ENCODE measurements around the gene FGF22.
"Not testable (repeated sequence)": the region's sequence is repeated elsewhere in the genome, so short reads cannot be mapped to it uniquely, and the experiment has no call there.

FGF22 gene

GRCh38 chr19:622666-623065 is 17.0 kb upstream of the FGF22 start:
- no peak for DNase-seq (ENCODE audit: low spot score)

GRCh38 chr19:623175-623916 is 16.3 kb upstream of the FGF22 start:
- no peak for DNase-seq (ENCODE audit: low spot score)

- DNase-seq (ENCODE audit: low spot score) = no peak
Measured at GRCh38 chr19:623974-624373, 15.7 kb upstream of the FGF22 start.

- DNase-seq (ENCODE audit: low spot score) = no peak
Measured at GRCh38 chr19:624433-625109, 15.1 kb upstream of the FGF22 start.

GRCh38 chr19:625257-625656 is 14.4 kb upstream of the FGF22 start:
- DNase-seq (ENCODE audit: low spot score) = no peak

GRCh38 chr19:626566-626965 is 13.1 kb upstream of the FGF22 start:
- DNase-seq (ENCODE audit: low spot score) = not testable (repeated sequence)

- DNase-seq (ENCODE audit: low spot score) = no peak
Measured at GRCh38 chr19:628168-628567, 11.5 kb upstream of the FGF22 start.

DNA sequence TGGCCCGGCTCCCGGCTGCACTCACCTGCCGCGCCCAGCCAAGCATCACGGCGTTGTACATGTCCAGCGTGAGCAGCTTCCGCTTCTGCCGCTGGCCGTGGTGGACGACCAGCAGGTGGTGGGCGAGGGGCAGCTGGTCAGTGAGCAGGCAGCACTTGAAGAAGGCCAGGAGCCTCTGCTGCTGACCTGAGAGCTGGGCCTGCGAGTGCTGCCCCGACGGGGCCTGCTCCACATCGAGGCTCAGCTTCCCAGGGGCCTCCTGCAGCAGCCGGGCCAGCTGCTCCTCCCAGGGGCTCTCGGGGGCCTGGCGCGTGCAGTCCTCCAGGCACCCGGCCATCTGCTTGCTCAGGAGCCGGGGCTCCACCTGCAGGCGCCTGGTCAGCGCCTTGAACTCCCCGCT is 10.2 kb upstream of the FGF22 start:
- DNase-seq (ENCODE audit: low spot score) = not testable (repeated sequence)

- DNase-seq (ENCODE audit: low spot score) = no peak
Measured at GRCh38 chr19:629961-630714, 9.5 kb upstream of the FGF22 start.

- DNase-seq (ENCODE audit: low spot score) = peak; percentile 64
Measured at GRCh38 chr19:632579-633067, 7.1 kb upstream of the FGF22 start.

DNA sequence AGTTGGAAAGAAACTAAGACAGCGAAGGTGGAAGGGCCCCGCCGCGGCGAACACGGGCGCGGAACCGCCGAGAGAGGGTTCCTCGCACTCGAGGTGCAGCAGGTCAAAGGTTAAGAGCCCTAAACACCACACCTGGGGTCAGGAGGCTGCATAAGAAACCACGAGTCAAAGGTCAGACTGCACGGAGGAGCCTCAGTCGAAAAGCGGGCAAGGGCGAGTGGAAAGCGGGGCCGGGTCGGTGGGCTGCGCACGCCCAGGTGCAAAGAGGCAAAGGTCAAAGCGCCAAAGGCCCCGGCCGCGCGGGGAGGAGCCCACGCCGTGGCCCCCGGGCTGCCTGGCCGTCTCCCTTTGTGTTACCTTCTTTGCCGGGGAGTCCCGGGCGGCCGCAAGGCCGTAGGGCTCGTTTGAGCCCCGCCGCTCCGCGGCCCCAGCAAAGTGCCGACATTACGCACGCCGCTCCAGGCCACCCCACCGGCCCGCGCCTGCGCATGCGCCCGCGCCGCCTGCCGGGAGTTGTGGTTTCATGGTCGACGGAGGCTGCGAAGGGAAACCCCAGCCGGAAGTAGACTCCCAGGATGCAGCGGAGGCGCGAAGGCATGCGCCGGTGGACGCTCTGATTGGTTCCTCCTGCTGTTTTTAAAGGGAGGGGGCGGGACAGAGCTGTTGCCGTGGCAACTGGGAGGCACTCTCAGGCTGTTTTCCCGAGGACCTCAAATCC is 6.5 kb upstream of the FGF22 start, which contains the start of gene POLRMT:
Gene POLRMT, minus strand, starts transcription at position 470 of the 718 bp plus-strand sequence. Its CDS starts 25 bp downstream, at position 445.
- peak; percentile 100 for DNase-seq (ENCODE audit: low spot score)

DNA sequence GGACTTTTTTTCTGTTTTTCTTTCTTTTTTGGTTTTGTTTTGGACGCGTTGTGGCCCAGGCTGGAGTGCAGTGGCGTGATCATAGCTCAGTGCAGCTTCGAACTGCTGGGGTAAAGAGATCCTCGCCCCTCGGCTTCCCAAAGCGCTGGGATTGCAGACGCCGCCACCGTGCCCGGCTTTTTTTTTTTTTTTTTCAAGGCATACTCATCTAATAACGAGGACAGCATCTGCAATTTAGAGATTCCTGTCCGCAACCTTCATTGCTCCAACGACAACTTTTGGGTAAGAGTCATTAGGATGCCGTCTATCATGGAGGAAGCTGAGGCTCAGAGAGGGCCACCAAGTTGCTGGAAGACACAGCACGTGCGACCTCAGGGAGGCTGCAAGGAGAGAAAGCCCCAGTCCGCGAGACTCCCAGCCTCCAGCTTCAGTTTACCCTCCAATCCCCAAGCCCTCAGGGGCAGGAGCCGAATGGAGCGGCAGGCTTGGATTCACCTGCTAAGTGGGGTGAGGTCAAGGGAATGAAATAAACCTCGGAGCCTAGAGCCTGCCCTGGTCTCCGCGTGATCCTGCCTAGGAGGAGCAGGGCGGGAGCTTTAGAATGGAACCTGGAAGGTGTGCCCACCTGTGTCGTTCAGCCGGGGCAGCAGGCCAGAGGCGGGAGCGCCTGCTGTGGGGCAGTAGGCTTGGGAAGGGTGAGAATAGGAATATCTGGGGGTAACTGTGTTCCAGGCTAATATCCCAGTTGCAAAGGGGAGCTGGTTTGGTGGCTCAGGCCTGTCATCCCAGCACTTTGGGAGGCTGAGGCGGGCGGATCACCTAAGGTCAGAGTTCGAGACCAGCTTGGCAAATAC is 5.7 kb upstream of the FGF22 start:
- no peak for DNase-seq (ENCODE audit: low spot score)

- DNase-seq (ENCODE audit: low spot score) = no peak
Measured at GRCh38 chr19:634975-635652, 4.6 kb upstream of the FGF22 start.

DNA sequence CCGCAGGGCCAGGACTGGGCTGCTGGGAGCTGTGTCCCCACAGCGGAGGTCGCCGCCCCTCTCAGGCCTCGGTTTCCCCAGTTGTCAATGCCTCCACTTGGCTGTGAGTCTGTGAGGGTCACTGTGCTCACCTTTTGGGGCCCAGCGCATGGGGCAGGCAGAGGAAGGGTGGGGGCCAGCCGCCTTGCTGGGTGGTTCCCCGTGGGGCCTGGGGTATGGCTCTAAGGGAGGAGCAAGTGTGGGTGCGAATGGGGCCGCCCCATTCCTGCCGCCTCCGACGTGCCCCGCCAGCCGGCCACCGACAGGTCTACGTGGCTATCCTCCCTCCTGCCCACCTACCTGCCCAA is 800 bp upstream of the FGF22 start:
- no peak for DNase-seq (ENCODE audit: low spot score)

- DNase-seq (ENCODE audit: low spot score) = no peak
Measured at GRCh38 chr19:640161-640558, 481 bp downstream of the FGF22 start.

GRCh38 chr19:640606-641189 is 1.0 kb downstream of the FGF22 start:
- DNase-seq (ENCODE audit: low spot score) = no peak

DNA sequence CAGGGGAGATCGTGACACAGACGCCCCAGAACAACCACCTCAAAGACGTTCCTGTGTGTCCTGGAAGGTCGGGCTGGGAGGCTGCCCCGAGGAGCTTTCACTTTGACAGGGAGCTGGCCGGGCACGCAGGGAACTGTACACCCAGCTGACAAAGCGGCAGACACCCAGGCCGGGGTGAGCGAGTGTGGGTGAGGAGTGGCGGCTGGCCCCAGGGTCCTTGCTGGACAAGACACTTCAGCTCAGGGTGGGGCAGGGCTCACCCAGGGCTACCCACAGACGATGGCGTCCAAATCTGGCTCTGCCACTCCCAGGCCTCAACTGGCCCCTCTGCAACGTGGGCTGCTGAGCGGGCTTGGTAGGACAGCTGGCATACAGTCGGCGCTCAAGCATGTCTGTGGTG is 2.0 kb downstream of the FGF22 start:
- no peak for DNase-seq (ENCODE audit: low spot score)

- DNase-seq (ENCODE audit: low spot score) = no peak
Measured at GRCh38 chr19:642767-643727, 3.4 kb downstream of the FGF22 start.

DNA sequence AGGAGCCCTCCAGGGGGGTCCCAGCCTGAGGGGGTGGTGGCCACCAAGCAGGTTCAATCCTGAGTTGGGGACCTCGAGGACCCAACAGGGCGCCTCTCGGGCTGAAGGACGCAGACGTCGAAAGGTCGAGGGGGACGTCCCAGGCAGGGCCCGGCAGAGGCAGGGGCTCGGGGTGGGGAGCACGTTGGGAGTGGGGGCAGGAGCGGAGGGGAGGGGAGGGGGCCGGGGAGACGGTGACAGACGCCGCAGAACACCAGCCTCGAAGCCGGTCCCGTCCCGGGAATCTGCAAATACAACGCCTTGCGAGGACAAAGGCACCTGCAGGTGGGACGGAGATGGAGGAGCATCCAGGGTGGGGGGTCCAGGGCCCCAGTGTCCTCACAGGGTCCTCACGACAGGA is 4.1 kb downstream of the FGF22 start:
- DNase-seq (ENCODE audit: low spot score) = no peak
